HL-60 (cell line): ENCODE results near the gene MAGI3.
"Not testable (repeated sequence)": the region's sequence is repeated elsewhere in the genome, so short reads cannot be mapped to it uniquely, and the experiment has no call there.

Source experiments
- DNase-seq, 2 experiments: peaks; one replicate each; pipeline ENCODE4 v3.0.0-alpha.2; 2010 to 2020; ENCODE audit warnings: low read depth in 1 of 2, low spot score in 1 of 2
- H3K27ac ChIP-seq: fragments of 250-450 bp; sonication (Bioruptor Pico); replicated peaks from 2 replicates; pipeline ENCODE4 v1.5.1; 2020; ENCODE audit warnings: mild to moderate bottlenecking, moderate library complexity
- H3K27me3 ChIP-seq: fragments of 250-450 bp; sonication (Bioruptor Pico); 2 replicates; pipeline ENCODE4 v1.5.1; 2021; ENCODE audit warnings: mild to moderate bottlenecking, moderate library complexity; ENCODE audit not compliant: insufficient read depth, poor library complexity, severe bottlenecking
- H3K4me3 ChIP-seq: replicated peaks from 2 replicates; pipeline ENCODE4 v1.5.1; 2011; ENCODE audit warnings: mild to moderate bottlenecking, control low read depth, low read length; ENCODE audit not compliant: insufficient read depth
- CTCF ChIP-seq: IDR thresholded peaks from one replicate; pipeline ENCODE4 v1.5.1; 2011; ENCODE audit warnings: low read length, control low read depth, inconsistent platforms; ENCODE audit not compliant: insufficient read depth
- GABPA ChIP-seq: IDR thresholded peaks from 2 replicates; pipeline ENCODE4 v1.6.1; 2012; ENCODE audit warnings: low read depth
- POLR2AphosphoS5 ChIP-seq: IDR thresholded peaks from 2 replicates; pipeline ENCODE4 v1.6.1; 2012; ENCODE audit warnings: low read depth
- REST ChIP-seq: IDR thresholded peaks from 2 replicates; pipeline ENCODE4 v1.6.1; 2012; ENCODE audit warnings: low read depth; ENCODE audit not compliant: insufficient replicate concordance
- SPI1 ChIP-seq: IDR thresholded peaks from 2 replicates; pipeline ENCODE4 v1.6.1; 2012; ENCODE audit warnings: low read depth, mild to moderate bottlenecking, borderline replicate concordance

Gene MAGI3

GRCh38 chr1:113403065-113403464 lies 12.8 kb downstream of the MAGI3 start:
- TF ChIP-seq POLR2AphosphoS5 (no peak), CTCF (no peak), REST (no peak), SPI1 (no peak), GABPA (no peak)

GRCh38 chr1:113405573-113405972 lies 15.3 kb downstream of the MAGI3 start:
- no peak for DNase-seq
- H3K27ac ChIP-seq, result no peak overlapping the region
- TF ChIP-seq POLR2AphosphoS5, result no peak
- TF ChIP-seq SPI1, result no peak
- TF ChIP-seq GABPA, result no peak
- TF ChIP-seq REST, result no peak
- no peak for TF ChIP-seq CTCF
- H3K4me3 ChIP-seq, result no peak overlapping the region
- peaks cover 10% of the 10 kb centered on the region for H3K27me3 ChIP-seq

More at GRCh38 chr1:113403065-113403464, 12.8 kb downstream of the MAGI3 start:
- Histone ChIP-seq H3K27ac (no peak overlapping the region), H3K4me3 (no peak overlapping the region), H3K27me3 (peaks cover 5% of the 10 kb centered on the region)
- DNase-seq, result no peak

- not testable (repeated sequence) for H3K27ac ChIP-seq, DNase-seq, H3K27me3 ChIP-seq, H3K4me3 ChIP-seq
Observed at GRCh38 chr1:113406149-113406548, 15.8 kb downstream of the MAGI3 start.

- Histone ChIP-seq H3K4me3 (no peak overlapping the region), H3K27ac (no peak overlapping the region), H3K27me3 (peaks cover 5% of the 10 kb centered on the region)
- no peak for DNase-seq
- TF ChIP-seq REST (no peak), SPI1 (no peak), GABPA (no peak), CTCF (no peak), POLR2AphosphoS5 (no peak)
Observed at GRCh38 chr1:113409363-113409762, 19.0 kb downstream of the MAGI3 start.

GRCh38 chr1:113412020-113412419 lies 21.7 kb downstream of the MAGI3 start:
- not testable (repeated sequence) for DNase-seq, H3K27me3 ChIP-seq, H3K4me3 ChIP-seq, H3K27ac ChIP-seq
